ENCODE data around the gene FBF1. TPM values are rescaled to one million over a fixed set of nuclear protein-coding genes. Genes with fewer than 3 reads are reported as not detected.
"Not testable (repeated sequence)": the region's sequence is repeated elsewhere in the genome, so short reads cannot be mapped to it uniquely, and the experiment has no call there.

The FBF1 gene
- total RNA-seq, 1 donor from 2014 or later, result 15.1 TPM

- Mint-ChIP-seq H3K36me3 (ENCODE audit: low read depth) (peaks cover 25% of the 10 kb centered on the region), H3K4me1 (peaks cover 35% of the 10 kb centered on the region), H3K9me3 (no peaks in the 10 kb centered on the region), H3K27ac (no peak overlapping the region), H3K27me3 (no peaks in the 10 kb centered on the region), H3K4me3 (no peak overlapping the region)
- POLR2A ChIA-PET, result interaction anchor here (0.7 kb wide), 1 partner anchor 14 kb away, joined by 5 read pairs; no protein-coding TSS in a partner anchor
- no peak for TF ChIP-seq CTCF (IDR thresholded peaks at IDR 0.05)
- ATAC-seq (ENCODE audit: low read depth) (no peak), DNase-seq (no peak)
- intact Hi-C loops (cut with micrococcal nuclease), result no loop called here
- CTCF ChIA-PET, result interaction anchor here (0.6 kb wide), 1 partner anchor 46 kb away, joined by 3 read pairs; no protein-coding TSS in a partner anchor
Observed at GRCh38 chr17:75976175-75976848, 35.5 kb upstream of the FBF1 start.

GRCh38 chr17:75975757-75976174 lies 34.9 kb upstream of the FBF1 start:
- POLR2A ChIA-PET, result no interaction called here
- no peak overlapping the region for H3K27ac Mint-ChIP-seq
- CTCF ChIA-PET, result no interaction called here
- DNase-seq (no peak), ATAC-seq (ENCODE audit: low read depth) (no peak)
- peaks cover 27% of the 10 kb centered on the region for H3K36me3 Mint-ChIP-seq (ENCODE audit: low read depth)
- intact Hi-C loops (cut with micrococcal nuclease), result no loop called here
- no peaks in the 10 kb centered on the region for H3K27me3 Mint-ChIP-seq
- no peak for TF ChIP-seq CTCF (IDR thresholded peaks at IDR 0.05)
- H3K4me3 Mint-ChIP-seq, result no peak overlapping the region
- H3K4me1 Mint-ChIP-seq, result peaks cover 33% of the 10 kb centered on the region
- H3K9me3 Mint-ChIP-seq, result no peaks in the 10 kb centered on the region

- H3K27me3 Mint-ChIP-seq; DNase-seq; ATAC-seq (ENCODE audit: low read depth); CTCF ChIA-PET; H3K4me3 Mint-ChIP-seq; intact Hi-C loops (cut with micrococcal nuclease); H3K27ac Mint-ChIP-seq; H3K9me3 Mint-ChIP-seq: not testable (repeated sequence)
- Mint-ChIP-seq H3K36me3 (ENCODE audit: low read depth) (peaks cover 29% of the 10 kb centered on the region), H3K4me1 (peaks cover 28% of the 10 kb centered on the region)
- POLR2A ChIA-PET, result interaction anchor here (0.9 kb wide), 1 partner anchor 128 kb away, joined by 5 read pairs; the partner anchor contains the start of gene EXOC7
Observed at GRCh38 chr17:75975187-75975586, 34.3 kb upstream of the FBF1 start.

GRCh38 chr17:75970626-75971025 lies 29.8 kb upstream of the FBF1 start:
- Mint-ChIP-seq H3K9me3 (no peaks in the 10 kb centered on the region), H3K36me3 (ENCODE audit: low read depth) (peaks cover 21% of the 10 kb centered on the region), H3K27ac (no peak overlapping the region), H3K27me3 (no peaks in the 10 kb centered on the region), H3K4me1 (peaks cover 8% of the 10 kb centered on the region), H3K4me3 (no peak overlapping the region)
- ChIA-PET CTCF (no interaction called here), POLR2A (interaction anchor here (0.6 kb wide), 1 partner anchor 51 kb away, joined by 3 read pairs; no protein-coding TSS in a partner anchor)
- ATAC-seq (ENCODE audit: low read depth) (no peak), DNase-seq (no peak)
- intact Hi-C loops (cut with micrococcal nuclease), result no loop called here
- no peak for TF ChIP-seq CTCF (IDR thresholded peaks at IDR 0.05)

GRCh38 chr17:75970011-75970523 lies 29.2 kb upstream of the FBF1 start:
- Mint-ChIP-seq H3K27me3 (no peaks in the 10 kb centered on the region), H3K36me3 (ENCODE audit: low read depth) (peaks cover 20% of the 10 kb centered on the region), H3K4me1 (peaks cover 7% of the 10 kb centered on the region), H3K27ac (no peak overlapping the region), H3K4me3 (no peak overlapping the region), H3K9me3 (no peaks in the 10 kb centered on the region)
- intact Hi-C loops (cut with micrococcal nuclease), result no loop called here
- DNase-seq (no peak), ATAC-seq (ENCODE audit: low read depth) (no peak)
- TF ChIP-seq CTCF (IDR thresholded peaks at IDR 0.05), result no peak
- POLR2A ChIA-PET, result interaction anchor here (0.8 kb wide), 1 partner anchor 76 kb away, joined by 8 read pairs; no protein-coding TSS in a partner anchor
- CTCF ChIA-PET, result no interaction called here

GRCh38 chr17:75969044-75969443 lies 28.2 kb upstream of the FBF1 start:
- CTCF ChIA-PET; intact Hi-C loops (cut with micrococcal nuclease); H3K27ac Mint-ChIP-seq; DNase-seq; H3K27me3 Mint-ChIP-seq; H3K4me3 Mint-ChIP-seq; ATAC-seq (ENCODE audit: low read depth); H3K4me1 Mint-ChIP-seq; H3K9me3 Mint-ChIP-seq: not testable (repeated sequence)
- peaks cover 19% of the 10 kb centered on the region for H3K36me3 Mint-ChIP-seq (ENCODE audit: low read depth)
- POLR2A ChIA-PET, result interaction anchor here (0.6 to 0.8 kb wide), 2 partner anchors 77 to 111 kb away, joined by 4 to 8 read pairs; no protein-coding TSS in a partner anchor
